ENCODE data around the gene OFD1. TPM values are rescaled to one million over a fixed set of nuclear protein-coding genes. Genes with fewer than 3 reads are reported as not detected.

OFD1 gene
- total and polyA plus RNA-seq, 2 of the 8 experiments (the other 6 are each of a cell fraction or from before 2014, with no cell fraction given) = 8.0 to 23.4 TPM

DNA sequence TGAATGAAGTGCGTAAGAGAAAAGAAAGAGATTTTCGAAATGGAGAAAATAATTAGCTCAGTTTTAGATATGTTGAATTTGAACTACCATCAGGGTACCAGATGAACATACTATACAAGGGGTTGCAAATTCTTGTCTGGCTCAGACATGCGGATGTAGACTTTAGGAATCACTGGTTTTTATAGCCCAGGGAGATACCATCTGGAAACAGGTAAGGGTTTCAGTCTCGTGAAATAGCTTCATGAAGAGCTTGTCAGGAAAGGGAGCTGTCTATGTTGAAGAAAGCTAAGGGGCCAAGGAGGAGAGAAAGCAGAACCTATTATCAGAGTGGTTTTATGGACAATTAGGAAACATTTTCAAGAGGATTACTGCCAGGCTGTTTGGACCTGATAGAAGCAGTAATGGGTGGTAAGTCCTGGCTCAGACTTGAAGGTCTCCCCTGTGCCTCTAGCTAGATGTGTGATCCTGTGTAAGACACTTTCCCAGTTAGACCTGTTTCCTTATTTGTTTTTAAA is 38.9 kb upstream of the OFD1 start:
- H2BK20ac ChIP-seq (ENCODE audit: low read length) = no peak overlapping the region
- peaks cover 0 to 16% of the 10 kb centered on the region in 2 experiments for H4K20me1 ChIP-seq (replicated peaks in 1 of 2; ENCODE audit: control insufficient read depth in 1 of 2, insufficient read depth in 2 of 2, low read length in 2 of 2)
- H2BK5ac ChIP-seq (ENCODE audit: low read depth, low read length) = no peak overlapping the region
- peaks cover 4 to 94% of the 10 kb centered on the region in 2 experiments for H3K79me2 ChIP-seq (ENCODE audit: control insufficient read depth in 1 of 2, insufficient read depth in 2 of 2, low read length in 2 of 2)
- H3K9ac ChIP-seq (replicated peaks in 1 of 4; ENCODE audit: extremely low read depth in 1 of 4, low read depth in 3 of 4, low read length in 3 of 4) = no peak overlapping the region
- POLR2A ChIA-PET (ENCODE audit: partially characterized antibody) = no interaction called here
- no peak overlapping the region for H4K5ac ChIP-seq (ENCODE audit: insufficient read length, low read depth, low read length)
- no peak overlapping the region for H2BK12ac ChIP-seq (ENCODE audit: low read depth, low read length)
- no peaks in the 10 kb centered on the region for H3K9me3 ChIP-seq (ENCODE audit: insufficient read depth in 2 of 2, low read depth in 1 of 2, low read length in 1 of 2)
- H3K27ac ChIP-seq (ENCODE audit: low read depth, low read length) = no peak overlapping the region
- DNase-seq (ENCODE audit: low read depth in 1 of 2, low spot score in 2 of 2) = no peak
- no peak overlapping the region for H3K18ac ChIP-seq (ENCODE audit: extremely low read depth, low read length)
- H2AK5ac ChIP-seq (ENCODE audit: low read depth, low read length) = no peak overlapping the region
- no peak overlapping the region for H3K23ac ChIP-seq (ENCODE audit: insufficient read length)
- FAIRE-seq = no peak
- H4K91ac ChIP-seq (replicated peaks; ENCODE audit: insufficient read length, low read length) = no peak overlapping the region
- H2BK15ac ChIP-seq (ENCODE audit: low read length) = no peak overlapping the region
- H3K79me1 ChIP-seq (ENCODE audit: low read depth, low read length) = no peaks in the 10 kb centered on the region; the same call in 1 of the 2 replicates
- H3K4ac ChIP-seq (replicated peaks; ENCODE audit: insufficient read length, low read depth, low read length) = no peak overlapping the region
- H3K23me2 ChIP-seq (ENCODE audit: low read depth, low read length) = no peaks in the 10 kb centered on the region
- H3K4me2 ChIP-seq (ENCODE audit: insufficient read depth in 1 of 2, low read depth in 2 of 2, low read length in 2 of 2) = no peak overlapping the region
- H4K8ac ChIP-seq (ENCODE audit: extremely low read depth, insufficient read depth, low read length) = no peak overlapping the region
- WGBS, 2 experiments (ENCODE audit: extremely low coverage in 1 of 2, insufficient coverage in 1 of 2, insufficient read length in 1 of 2, insufficient replicate concordance in 2 of 2, low coverage in 1 of 2, low lambda C conversion rate in 2 of 2, missing lambda C conversion rate in 1 of 2) = 92 to 100% methylated on average over 2 to 4 of the region's 4 CpGs
- H3K56ac ChIP-seq (replicated peaks; ENCODE audit: insufficient read length, low read depth, low read length) = no peak overlapping the region
- H3K4me3 ChIP-seq (ENCODE audit: extremely low read depth in 1 of 4, insufficient read depth in 2 of 4, low read depth in 3 of 4, low read length in 4 of 4) = no peak overlapping the region
- no peak overlapping the region for H2AFZ ChIP-seq (ENCODE audit: low read length)
- H3K27me3 ChIP-seq (replicated peaks in 1 of 4; ENCODE audit: control insufficient read depth in 3 of 4, extremely low read depth in 1 of 4, insufficient read depth in 3 of 4, low read length in 3 of 4) = no peaks in the 10 kb centered on the region
- no peak overlapping the region for H2BK120ac ChIP-seq (replicated peaks; ENCODE audit: low read depth, low read length)
- CTCF ChIA-PET (ENCODE audit: partially characterized antibody) = interaction anchor here (0.6 kb wide), 1 partner anchor 1802 kb away, joined by 3 read pairs; no protein-coding TSS in a partner anchor
- H3K4me1 ChIP-seq (replicated peaks in 1 of 4; ENCODE audit: control insufficient read depth in 3 of 4, insufficient read depth in 4 of 4, low read length in 3 of 4) = peaks cover 0 to 4% (median 2%) of the 10 kb centered on the region in 4 experiments; a peak in 4 of 7 replicates
- no peaks in the 10 kb centered on the region; a peak in 1 of 8 replicates for H3K36me3 ChIP-seq (ENCODE audit: control insufficient read depth in 2 of 4, insufficient read depth in 4 of 4, low read length in 3 of 4)
- H3K14ac ChIP-seq (ENCODE audit: insufficient read length) = no peak overlapping the region
- TF ChIP-seq SIX5 (IDR thresholded peaks at IDR 0.05; ENCODE audit: low read depth, low read length) (no peak), KDM1A (IDR thresholded peaks at IDR 0.05; ENCODE audit: borderline replicate concordance, low read length) (no peak), EZH2 (IDR thresholded peaks at IDR 0.05; ENCODE audit: low read depth, low read length, severe bottlenecking) (no peak), HDAC2 (IDR thresholded peaks at IDR 0.05; ENCODE audit: borderline replicate concordance in 1 of 2, low read depth in 2 of 2, low read length in 2 of 2) (no peak), EP300 (IDR thresholded peaks at IDR 0.05; ENCODE audit: borderline replicate concordance in 1 of 2, low read depth in 2 of 2, low read length in 2 of 2) (no peak), SAP30 (IDR thresholded peaks at IDR 0.05; ENCODE audit: insufficient read depth, insufficient replicate concordance, low read length) (no peak), SIRT6 (IDR thresholded peaks at IDR 0.05; ENCODE audit: low read length) (no peak), SP1 (IDR thresholded peaks at IDR 0.05; ENCODE audit: low read depth, low read length) (no peak), TAF7 (optimal IDR thresholded peaks at IDR 0.05; ENCODE audit: borderline replicate concordance, low read depth, low read length) (no peak), MAFK (IDR thresholded peaks at IDR 0.05; ENCODE audit: low read depth, low read length) (no peak), RNF2 (IDR thresholded peaks at IDR 0.05; ENCODE audit: borderline replicate concordance, low read depth, low read length, missing control alignments, poor library complexity, severe bottlenecking) (no peak)

Data from H1 (cell line).